Mesenchymal stem cell (in vitro differentiated cells and primary cell): ENCODE results near the gene TTLL11.

Source experiments
- DNase-seq: peaks from one replicate; pipeline ENCODE4 v3.0.0-alpha.2; 2013
- H2AFZ ChIP-seq: one replicate; pipeline ENCODE4 v1.6.1; 2013; ENCODE audit warnings: low read depth, mild to moderate bottlenecking, control low read depth, inconsistent platforms, low read length, moderate library complexity
- H2AK5ac ChIP-seq: 2 replicates; pipeline ENCODE4 v1.6.1; 2013; ENCODE audit warnings: low read length, moderate library complexity, mild to moderate bottlenecking, inconsistent platforms; ENCODE audit not compliant: severe bottlenecking
- H2BK120ac ChIP-seq: one replicate; pipeline ENCODE4 v1.6.1; 2013; ENCODE audit warnings: low read depth, mild to moderate bottlenecking, inconsistent platforms, low read length, moderate library complexity
- H2BK12ac ChIP-seq, 2 experiments: one replicate each; pipeline ENCODE4 v1.6.1; 2013; ENCODE audit warnings: inconsistent platforms in 2 of 2, low read length in 2 of 2, mild to moderate bottlenecking in 2 of 2, moderate library complexity in 2 of 2, control low read depth in 1 of 2
- H2BK15ac ChIP-seq: one replicate; pipeline ENCODE4 v1.6.1; 2013; ENCODE audit warnings: mild to moderate bottlenecking, low read depth, inconsistent platforms; ENCODE audit not compliant: poor library complexity, severe bottlenecking
- H2BK5ac ChIP-seq: 2 replicates; pipeline ENCODE4 v1.6.1; 2013; ENCODE audit warnings: low read depth, mild to moderate bottlenecking, low read length, control low read depth, inconsistent platforms; ENCODE audit not compliant: poor library complexity, severe bottlenecking
- H3K14ac ChIP-seq, 2 experiments: one replicate each; pipeline ENCODE4 v1.6.1; 2013; ENCODE audit warnings: inconsistent platforms in 2 of 2, low read length in 2 of 2, control low read depth in 1 of 2, mild to moderate bottlenecking in 1 of 2, moderate library complexity in 1 of 2
- H3K18ac ChIP-seq, 2 experiments: one replicate each; pipeline ENCODE4 v1.6.1; 2013; ENCODE audit warnings: inconsistent platforms in 2 of 2, low read length in 2 of 2, control low read depth in 1 of 2, low read depth in 1 of 2, mild to moderate bottlenecking in 1 of 2
- H3K23ac ChIP-seq, 2 experiments: one replicate each; pipeline ENCODE4 v1.6.1; 2013; ENCODE audit warnings: inconsistent platforms in 2 of 2, low read length in 2 of 2, mild to moderate bottlenecking in 2 of 2, moderate library complexity in 2 of 2, control low read depth in 1 of 2
- H3K27ac ChIP-seq: 2 replicates; pipeline ENCODE4 v1.5.1; 2013; ENCODE audit warnings: mild to moderate bottlenecking, moderate library complexity, low read length, control low read depth, inconsistent platforms; ENCODE audit not compliant: poor library complexity, severe bottlenecking
- H3K27me3 ChIP-seq, 2 experiments: 2 replicates each; pipeline versions ENCODE4 v1.6.1 to v1.7.0; 2013; ENCODE audit warnings: low read length in 2 of 2, mild to moderate bottlenecking in 2 of 2, moderate library complexity in 2 of 2, control low read depth in 1 of 2, inconsistent platforms in 1 of 2; ENCODE audit not compliant: control insufficient read depth in 1 of 2, insufficient read depth in 1 of 2
- H3K36me3 ChIP-seq, 2 experiments: 2 replicates each; pipeline versions ENCODE4 v1.6.1 to v1.7.0; 2013; ENCODE audit warnings: low read length in 2 of 2, control low read depth in 1 of 2, inconsistent platforms in 1 of 2, low read depth in 1 of 2, mild to moderate bottlenecking in 1 of 2; ENCODE audit not compliant: insufficient read depth in 2 of 2, control insufficient read depth in 1 of 2
- H3K4ac ChIP-seq, 2 experiments: one replicate each; pipeline ENCODE4 v1.6.1; 2013; ENCODE audit warnings: inconsistent platforms in 2 of 2, low read length in 2 of 2, mild to moderate bottlenecking in 2 of 2, moderate library complexity in 2 of 2, control low read depth in 1 of 2, low read depth in 1 of 2
- H3K4me1 ChIP-seq: 2 replicates; pipeline ENCODE4 v1.6.1; 2013; ENCODE audit warnings: low read depth, low read length, control low read depth; ENCODE audit not compliant: control insufficient read depth, insufficient read depth
- H3K4me2 ChIP-seq: 2 replicates; pipeline ENCODE4 v1.6.1; 2013; ENCODE audit warnings: low read length, mild to moderate bottlenecking, inconsistent platforms; ENCODE audit not compliant: poor library complexity, severe bottlenecking
- H3K4me3 ChIP-seq, 2 experiments: 2 replicates each; pipeline versions ENCODE4 v1.5.1 to v1.7.0; 2013; ENCODE audit warnings: low read length in 2 of 2, mild to moderate bottlenecking in 2 of 2, control low read depth in 1 of 2, low read depth in 1 of 2; ENCODE audit not compliant: insufficient read depth in 1 of 2
- H3K79me1 ChIP-seq: replicated peaks from 2 replicates; pipeline ENCODE4 v1.6.1; 2013; ENCODE audit warnings: mild to moderate bottlenecking, control low read depth, low read length, inconsistent platforms; ENCODE audit not compliant: poor library complexity, severe bottlenecking
- H3K9ac ChIP-seq: 2 replicates; pipeline ENCODE4 v1.7.0; 2013; ENCODE audit warnings: mild to moderate bottlenecking, low read length, moderate library complexity
- H3K9me3 ChIP-seq: 2 replicates; pipeline ENCODE4 v1.7.0; 2013; ENCODE audit warnings: mild to moderate bottlenecking, low read length; ENCODE audit not compliant: control insufficient read depth
- H4K8ac ChIP-seq: one replicate; pipeline ENCODE4 v1.6.1; 2013; ENCODE audit warnings: inconsistent platforms, mild to moderate bottlenecking, low read length, moderate library complexity
- H4K91ac ChIP-seq: one replicate; pipeline ENCODE4 v1.6.1; 2013; ENCODE audit warnings: mild to moderate bottlenecking, low read length, inconsistent platforms
- WGBS: methylation state at CpG from one replicate; pipeline ENCODE4 v1.1.7; 2013; ENCODE audit warnings: mixed read lengths; 5-methylcytosine and 5-hydroxymethylcytosine counted together

TTLL11 gene

GRCh38 chr9:121776001-121776738, 316.9 kb downstream of the TTLL11 start:
- no peak overlapping the region for H3K18ac ChIP-seq
- H3K27me3 ChIP-seq, result no peaks in the 10 kb centered on the region
- H4K91ac ChIP-seq, result no peak overlapping the region
- peaks cover 11% of the 10 kb centered on the region for H3K9me3 ChIP-seq
- H2BK5ac ChIP-seq, result no peak overlapping the region
- no peak overlapping the region for H3K4me2 ChIP-seq
- no peak overlapping the region for H3K4ac ChIP-seq
- H2BK12ac ChIP-seq, result no peak overlapping the region
- H2BK15ac ChIP-seq, result no peak overlapping the region
- H2AFZ ChIP-seq, result no peak overlapping the region
- H3K14ac ChIP-seq, result no peak overlapping the region
- no peak overlapping the region for H3K4me3 ChIP-seq
- H2BK120ac ChIP-seq, result no peak overlapping the region
- DNase-seq, result no peak
- peaks cover 3% of the 10 kb centered on the region for H3K4me1 ChIP-seq
- peaks cover 22% of the 10 kb centered on the region for H3K79me1 ChIP-seq
- WGBS, result 97% methylated on average over 23 of the region's 23 CpGs
- no peak overlapping the region for H3K23ac ChIP-seq
- no peak overlapping the region for H2AK5ac ChIP-seq
- no peak overlapping the region for H3K9ac ChIP-seq
- H3K27ac ChIP-seq, result no peak overlapping the region
- H4K8ac ChIP-seq, result peak overlapping the region; percentile 21
- peaks cover 32 to 72% of the 10 kb centered on the region in 2 experiments for H3K36me3 ChIP-seq

DNA sequence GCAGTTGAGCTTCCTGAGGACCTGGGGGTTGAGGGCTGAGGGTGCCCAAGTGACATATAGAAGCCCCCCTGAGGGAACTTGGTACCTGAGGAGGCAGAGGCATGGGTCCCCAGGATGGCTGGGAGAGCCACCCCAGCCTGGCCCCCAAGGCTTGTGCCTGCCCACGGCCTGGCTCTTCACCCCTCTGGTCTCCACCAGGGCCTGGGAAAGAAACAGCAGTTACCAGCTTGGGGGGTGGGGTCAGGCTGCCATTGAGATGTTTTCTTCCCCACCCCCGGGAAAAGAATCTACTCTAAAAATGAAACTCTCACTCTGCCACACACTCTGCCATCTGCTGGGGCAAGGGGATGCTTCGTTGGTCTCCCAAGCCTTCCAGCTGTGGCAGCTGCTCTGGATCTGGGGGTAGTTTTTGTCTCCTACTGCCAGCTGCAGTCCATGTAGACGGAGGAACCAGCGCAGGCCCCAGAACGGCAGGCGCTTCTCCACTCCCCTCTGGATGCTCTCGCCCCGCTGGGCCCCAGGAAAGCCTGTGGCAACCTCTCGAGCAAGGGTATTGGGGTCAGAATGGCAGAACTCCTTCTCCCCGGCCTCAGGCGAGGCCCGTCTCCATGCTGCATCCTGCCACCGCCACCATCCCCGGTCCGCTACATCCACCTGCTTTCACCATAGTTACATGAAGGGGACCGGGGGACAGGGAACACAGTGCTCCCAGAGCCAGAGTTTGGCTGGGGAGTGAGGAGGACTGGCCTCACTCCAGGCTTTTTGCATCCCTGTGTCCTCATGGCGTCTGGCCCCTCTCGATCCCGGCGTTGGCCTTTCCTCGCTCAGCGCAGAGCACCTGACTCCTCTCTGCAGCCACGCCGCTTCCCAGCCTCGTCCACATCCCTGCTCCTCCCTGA, 318.1 kb downstream of the TTLL11 start:
- H3K9ac ChIP-seq, result no peak overlapping the region
- peaks cover 11% of the 10 kb centered on the region for H3K9me3 ChIP-seq
- no peak for DNase-seq
- H2BK12ac ChIP-seq, result no peak overlapping the region
- H4K91ac ChIP-seq, result no peak overlapping the region
- no peak overlapping the region for H2BK5ac ChIP-seq
- H3K36me3 ChIP-seq, result peaks cover 37 to 68% of the 10 kb centered on the region in 2 experiments
- no peak overlapping the region for H2BK120ac ChIP-seq
- peaks cover 5% of the 10 kb centered on the region for H3K4me1 ChIP-seq
- H2AFZ ChIP-seq, result no peak overlapping the region
- no peak overlapping the region for H2AK5ac ChIP-seq
- peaks cover 15% of the 10 kb centered on the region for H3K79me1 ChIP-seq
- no peaks in the 10 kb centered on the region for H3K27me3 ChIP-seq
- no peak overlapping the region for H3K4ac ChIP-seq
- no peak overlapping the region for H3K14ac ChIP-seq
- no peak overlapping the region for H3K23ac ChIP-seq
- H2BK15ac ChIP-seq, result no peak overlapping the region
- no peak overlapping the region for H3K27ac ChIP-seq
- H3K4me2 ChIP-seq, result no peak overlapping the region
- H4K8ac ChIP-seq, result no peak overlapping the region
- H3K4me3 ChIP-seq, result no peak overlapping the region
- H3K18ac ChIP-seq, result no peak overlapping the region
- WGBS, result 96% methylated on average over 26 of the region's 26 CpGs

GRCh38 chr9:121773954-121774714, 319.0 kb downstream of the TTLL11 start:
- no peak overlapping the region for H3K27ac ChIP-seq
- H3K27me3 ChIP-seq, result no peaks in the 10 kb centered on the region
- peaks cover 5% of the 10 kb centered on the region for H3K4me1 ChIP-seq
- no peak overlapping the region for H3K4me3 ChIP-seq
- no peak overlapping the region for H2AK5ac ChIP-seq
- H4K8ac ChIP-seq, result no peak overlapping the region
- no peak overlapping the region for H2BK12ac ChIP-seq
- H3K14ac ChIP-seq, result peak overlapping the region in 1 of 2 experiments; percentile 23
- H3K23ac ChIP-seq, result no peak overlapping the region
- no peak overlapping the region for H2AFZ ChIP-seq
- H3K18ac ChIP-seq, result no peak overlapping the region
- H3K36me3 ChIP-seq, result peaks cover 45 to 74% of the 10 kb centered on the region in 2 experiments
- H2BK15ac ChIP-seq, result no peak overlapping the region
- WGBS, result 96% methylated on average over 19 of the region's 19 CpGs
- no peak overlapping the region for H2BK120ac ChIP-seq
- no peak for DNase-seq
- peaks cover 11% of the 10 kb centered on the region for H3K9me3 ChIP-seq
- H3K4ac ChIP-seq, result no peak overlapping the region
- peaks cover 10% of the 10 kb centered on the region for H3K79me1 ChIP-seq
- no peak overlapping the region for H3K4me2 ChIP-seq
- H2BK5ac ChIP-seq, result no peak overlapping the region
- H3K9ac ChIP-seq, result no peak overlapping the region
- H4K91ac ChIP-seq, result no peak overlapping the region
